ENCODE data around the gene KRT36.

DNA sequence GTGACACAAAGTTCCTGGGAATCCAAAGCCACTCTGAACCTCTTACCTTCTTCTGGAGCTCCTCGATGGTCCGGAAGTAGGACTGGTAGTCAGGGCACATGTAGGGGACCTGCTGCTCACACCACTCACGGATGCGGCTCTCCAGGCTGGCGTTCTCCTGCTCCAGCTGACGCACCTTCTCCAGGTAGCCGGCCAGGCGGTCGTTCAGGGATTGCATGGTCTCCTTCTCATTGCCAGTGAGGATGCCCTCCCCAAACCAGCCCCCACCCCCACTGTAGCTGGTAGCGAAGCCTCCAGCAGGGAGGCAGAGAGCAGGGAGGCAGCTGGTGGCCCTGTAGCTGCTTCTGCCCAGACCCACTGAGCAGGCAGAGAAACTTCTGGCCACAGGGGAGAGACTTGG, 9.1 kb downstream of the KRT36 start:
- TF ChIP-seq, protein P1, sequence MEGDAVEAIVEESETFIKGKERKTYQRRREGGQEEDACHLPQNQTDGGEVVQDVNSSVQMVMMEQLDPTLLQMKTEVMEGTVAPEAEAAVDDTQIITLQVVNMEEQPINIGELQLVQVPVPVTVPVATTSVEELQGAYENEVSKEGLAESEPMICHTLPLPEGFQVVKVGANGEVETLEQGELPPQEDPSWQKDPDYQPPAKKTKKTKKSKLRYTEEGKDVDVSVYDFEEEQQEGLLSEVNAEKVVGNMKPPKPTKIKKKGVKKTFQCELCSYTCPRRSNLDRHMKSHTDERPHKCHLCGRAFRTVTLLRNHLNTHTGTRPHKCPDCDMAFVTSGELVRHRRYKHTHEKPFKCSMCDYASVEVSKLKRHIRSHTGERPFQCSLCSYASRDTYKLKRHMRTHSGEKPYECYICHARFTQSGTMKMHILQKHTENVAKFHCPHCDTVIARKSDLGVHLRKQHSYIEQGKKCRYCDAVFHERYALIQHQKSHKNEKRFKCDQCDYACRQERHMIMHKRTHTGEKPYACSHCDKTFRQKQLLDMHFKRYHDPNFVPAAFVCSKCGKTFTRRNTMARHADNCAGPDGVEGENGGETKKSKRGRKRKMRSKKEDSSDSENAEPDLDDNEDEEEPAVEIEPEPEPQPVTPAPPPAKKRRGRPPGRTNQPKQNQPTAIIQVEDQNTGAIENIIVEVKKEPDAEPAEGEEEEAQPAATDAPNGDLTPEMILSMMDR (IDR thresholded peaks at IDR 0.05 in 8 of 11, conservative IDR thresholded peaks at IDR 0.05 in 3 of 11) = no peak
- TF ChIP-seq POLR2A (IDR thresholded peaks at IDR 0.05) = no peak

Data from spleen (tissue), 7 donors.